HEK293T (cell line): Measurements from ENCODE around the gene NAA16.

ENCODE experiments used
- CTCF ChIA-PET: fragments of 350-600 bp; formaldehyde crosslinking; extraction: SDS; loops from one replicate; lab custom pipeline; 2021; ENCODE audit warnings: antibody characterized with exemption, inconsistent platforms; lab: Yijun Ruan, JAX
- POLR2A ChIA-PET: fragments of 350-600 bp; formaldehyde crosslinking; extraction: SDS; loops from one replicate; lab custom pipeline; 2020; ENCODE audit warnings: antibody characterized with exemption, inconsistent platforms; lab: Yijun Ruan, JAX
- DNase-seq: peaks from one replicate; pipeline ENCODE4 v3.0.0; 2012; ENCODE audit warnings: mixed read lengths; ENCODE audit errors: extremely low spot score
- ARNT ChIP-seq: fragments of 450-650 bp; IDR thresholded peaks from 2 replicates; pipeline ENCODE4 v1.6.1; 2017; ENCODE audit warnings: mild to moderate bottlenecking
- BHLHE40 ChIP-seq: fragments of 450-650 bp; IDR thresholded peaks from 2 replicates; pipeline ENCODE4 v1.6.1; 2016; ENCODE audit warnings: mild to moderate bottlenecking, moderate library complexity, borderline replicate concordance
- CTBP1 ChIP-seq: fragments of 450-650 bp; IDR thresholded peaks from 2 replicates; pipeline ENCODE4 v1.6.1; 2016; ENCODE audit warnings: borderline replicate concordance
- ELF4 ChIP-seq: fragments of 450-650 bp; IDR thresholded peaks from 2 replicates; pipeline ENCODE4 v1.6.1; 2017; ENCODE audit warnings: antibody characterized with exemption
- FOXA1 ChIP-seq: fragments of 450-650 bp; IDR thresholded peaks from 2 replicates; pipeline ENCODE4 v1.6.1; 2016; ENCODE audit warnings: mild to moderate bottlenecking
- FOXK2 ChIP-seq: fragments of 450-650 bp; IDR thresholded peaks from 2 replicates; pipeline ENCODE4 v1.6.1; 2016; ENCODE audit warnings: mild to moderate bottlenecking
- FOXM1 ChIP-seq: fragments of 450-650 bp; IDR thresholded peaks from 2 replicates; pipeline ENCODE4 v1.6.1; 2017; ENCODE audit warnings: mild to moderate bottlenecking, borderline replicate concordance
- L3MBTL2 ChIP-seq: fragments of 450-650 bp; conservative IDR thresholded peaks from 2 replicates; pipeline ENCODE4 v1.6.1; 2016; ENCODE audit warnings: mild to moderate bottlenecking
- LEF1 ChIP-seq: fragments of 450-650 bp; IDR thresholded peaks from 2 replicates; pipeline ENCODE4 v1.6.1; 2017; ENCODE audit warnings: mild to moderate bottlenecking, borderline replicate concordance
- NFRKB ChIP-seq: fragments of 450-650 bp; IDR thresholded peaks from 2 replicates; pipeline ENCODE4 v1.6.1; 2016; ENCODE audit warnings: mild to moderate bottlenecking, moderate library complexity
- SUZ12 ChIP-seq: fragments of 450-650 bp; IDR thresholded peaks from 2 replicates; pipeline ENCODE4 v1.6.1; 2016; ENCODE audit warnings: mild to moderate bottlenecking
- TARDBP ChIP-seq: fragments of 450-650 bp; IDR thresholded peaks from 2 replicates; pipeline ENCODE4 v1.6.1; 2016
- ZNF384 ChIP-seq: fragments of 450-650 bp; IDR thresholded peaks from 2 replicates; pipeline ENCODE4 v1.6.1; 2016
- TF ChIP-seq, protein P1 (sequence below): fragments of 450-650 bp; IDR thresholded peaks from 2 replicates; pipeline ENCODE4 v1.6.1; 2016

Gene NAA16

DNA sequence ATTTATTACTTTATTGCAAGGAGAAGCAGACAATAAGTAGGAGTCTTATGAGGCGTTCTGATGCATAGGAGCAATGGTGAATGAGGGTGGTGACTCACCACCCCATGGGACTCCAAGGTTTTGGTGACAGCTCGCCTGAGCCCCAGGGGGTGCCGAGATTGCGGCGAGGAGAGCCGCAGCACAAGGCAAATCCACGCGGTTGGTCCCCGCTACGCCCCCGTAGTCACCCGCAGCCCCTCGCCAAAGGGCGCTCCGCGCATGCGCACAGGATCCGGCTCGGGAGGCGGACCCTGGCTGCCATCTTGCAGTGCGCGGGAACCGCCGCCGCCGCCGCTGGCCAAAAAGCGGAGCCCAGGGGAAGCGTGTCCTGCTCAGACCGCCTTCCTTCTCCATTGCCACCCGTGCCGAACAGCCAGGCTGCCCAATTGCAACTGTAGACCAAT, at the start of gene NAA16:
NAA16 (plus strand) TSS at position 305 of the 443 bp plus-strand sequence. CDS start 262 bp downstream, outside the sequence.
- POLR2A ChIA-PET = no interaction called here
- TF ChIP-seq NFRKB (no peak), L3MBTL2 (peak; percentile 54; the same call in 1 of the 2 replicates)
- DNase-seq = peak; percentile 92
- CTCF ChIA-PET = no interaction called here

DNA sequence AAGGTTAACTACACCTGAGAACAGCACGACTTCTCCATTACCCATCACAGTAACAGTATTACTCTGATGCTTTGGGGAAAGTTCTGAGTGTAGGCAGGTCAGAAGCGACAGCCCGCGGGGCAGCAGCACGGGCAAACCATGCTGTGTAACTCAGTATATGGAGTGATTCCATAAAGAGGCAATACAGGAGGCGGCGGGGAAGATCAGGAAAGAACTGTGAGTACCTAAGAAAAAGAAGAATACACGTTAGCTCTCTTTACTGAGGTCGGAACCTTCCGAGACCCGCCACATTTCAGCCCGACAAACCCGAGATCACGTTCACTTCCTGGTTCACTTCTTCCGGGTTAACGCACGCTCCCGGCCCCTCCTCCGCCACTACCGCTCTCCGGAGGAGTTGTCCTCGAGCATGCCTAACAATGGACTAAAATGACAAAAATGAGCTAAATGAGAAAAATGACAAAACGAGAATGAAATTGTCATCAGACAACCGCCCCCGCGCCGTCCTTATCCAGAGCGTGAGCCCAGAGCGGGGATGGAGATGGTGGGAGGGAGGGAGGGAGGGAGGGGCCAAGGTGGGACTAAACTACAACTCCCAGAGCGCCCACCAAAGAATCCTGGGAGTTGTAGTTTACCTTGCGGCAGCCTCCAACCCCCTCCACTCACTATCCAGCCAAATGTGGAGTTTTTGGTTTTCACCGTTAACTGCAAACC, 47.7 kb upstream of the NAA16 start, which contains the start of gene MTRF1:
MTRF1 (minus strand) TSS at position 316 of the 711 bp plus-strand sequence. CDS start 2,669 bp downstream, outside the sequence.
- ChIA-PET CTCF (no interaction called here), POLR2A (interaction anchor here (1.0 kb wide), 2 partner anchors 35 to 388 kb away, joined by 3 read pairs; no protein-coding TSS in a partner anchor)
- peak; percentile 88 for DNase-seq
- no peak for TF ChIP-seq FOXK2
- TF ChIP-seq, protein P1, sequence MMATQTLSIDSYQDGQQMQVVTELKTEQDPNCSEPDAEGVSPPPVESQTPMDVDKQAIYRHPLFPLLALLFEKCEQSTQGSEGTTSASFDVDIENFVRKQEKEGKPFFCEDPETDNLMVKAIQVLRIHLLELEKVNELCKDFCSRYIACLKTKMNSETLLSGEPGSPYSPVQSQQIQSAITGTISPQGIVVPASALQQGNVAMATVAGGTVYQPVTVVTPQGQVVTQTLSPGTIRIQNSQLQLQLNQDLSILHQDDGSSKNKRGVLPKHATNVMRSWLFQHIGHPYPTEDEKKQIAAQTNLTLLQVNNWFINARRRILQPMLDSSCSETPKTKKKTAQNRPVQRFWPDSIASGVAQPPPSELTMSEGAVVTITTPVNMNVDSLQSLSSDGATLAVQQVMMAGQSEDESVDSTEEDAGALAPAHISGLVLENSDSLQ = peak; percentile 53; the same call in 1 of the 2 replicates
- TF ChIP-seq ELF4 = peak; percentile 86
- 0 out of 2 replicates have a peak, but pooled peaks have one; percentile 25 for TF ChIP-seq NFRKB
- TF ChIP-seq FOXM1 = no peak
- TF ChIP-seq CTBP1 = peak; percentile 44; the same call in 1 of the 2 replicates
- TF ChIP-seq LEF1 = no peak
- TF ChIP-seq L3MBTL2 = peak; percentile 21; the same call in 1 of the 2 replicates

DNA sequence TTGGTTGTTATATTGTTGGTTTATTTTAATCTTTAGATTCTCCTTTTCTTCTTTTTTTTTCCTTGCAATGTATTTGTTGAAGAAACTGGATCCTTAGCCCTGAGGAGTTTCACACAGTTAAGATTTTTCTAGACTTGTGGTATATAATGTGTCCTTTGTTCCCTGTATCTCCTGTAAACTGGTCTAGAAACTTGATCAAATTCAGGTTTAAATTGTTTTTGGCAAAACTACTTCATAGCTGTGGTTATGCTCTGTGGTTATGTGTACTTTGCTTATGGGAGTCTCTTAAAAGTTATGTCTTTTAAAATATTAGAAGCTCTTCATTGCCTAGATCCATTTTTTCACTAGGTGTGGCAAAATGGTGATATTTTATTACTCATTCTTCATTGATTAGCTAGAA, 44.0 kb upstream of the NAA16 start:
- TF ChIP-seq ARNT (no peak), FOXA1 (no peak), CTBP1 (no peak), NFRKB (no peak), TARDBP (no peak), LEF1 (no peak), ELF4 (no peak)
- TF ChIP-seq, protein P1 = no peak
- ChIA-PET CTCF (no interaction called here), POLR2A (no interaction called here)
- no peak for DNase-seq

DNA sequence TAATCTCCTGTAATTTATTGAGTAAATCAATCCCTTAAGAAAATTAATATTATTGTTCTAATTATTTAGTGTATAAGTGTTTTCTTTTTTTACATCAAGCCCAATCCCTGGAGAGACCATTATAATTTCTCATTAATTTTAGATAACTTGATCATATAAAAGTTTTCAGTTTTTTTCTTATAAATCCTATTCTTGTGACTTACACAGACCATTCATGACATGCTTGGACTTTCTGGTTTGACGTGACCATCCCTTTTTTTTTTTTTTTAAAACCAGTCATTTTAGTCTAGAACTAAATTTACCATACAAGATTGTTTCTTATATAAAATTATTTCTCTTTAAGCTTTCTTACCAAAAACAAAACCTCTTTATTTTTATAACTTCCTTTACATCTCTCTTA, 42.3 kb upstream of the NAA16 start:
- TF ChIP-seq ZNF384 (peak; percentile 90), FOXA1 (no peak)
- DNase-seq = no peak
- POLR2A ChIA-PET = no interaction called here
- CTCF ChIA-PET = no interaction called here

DNA sequence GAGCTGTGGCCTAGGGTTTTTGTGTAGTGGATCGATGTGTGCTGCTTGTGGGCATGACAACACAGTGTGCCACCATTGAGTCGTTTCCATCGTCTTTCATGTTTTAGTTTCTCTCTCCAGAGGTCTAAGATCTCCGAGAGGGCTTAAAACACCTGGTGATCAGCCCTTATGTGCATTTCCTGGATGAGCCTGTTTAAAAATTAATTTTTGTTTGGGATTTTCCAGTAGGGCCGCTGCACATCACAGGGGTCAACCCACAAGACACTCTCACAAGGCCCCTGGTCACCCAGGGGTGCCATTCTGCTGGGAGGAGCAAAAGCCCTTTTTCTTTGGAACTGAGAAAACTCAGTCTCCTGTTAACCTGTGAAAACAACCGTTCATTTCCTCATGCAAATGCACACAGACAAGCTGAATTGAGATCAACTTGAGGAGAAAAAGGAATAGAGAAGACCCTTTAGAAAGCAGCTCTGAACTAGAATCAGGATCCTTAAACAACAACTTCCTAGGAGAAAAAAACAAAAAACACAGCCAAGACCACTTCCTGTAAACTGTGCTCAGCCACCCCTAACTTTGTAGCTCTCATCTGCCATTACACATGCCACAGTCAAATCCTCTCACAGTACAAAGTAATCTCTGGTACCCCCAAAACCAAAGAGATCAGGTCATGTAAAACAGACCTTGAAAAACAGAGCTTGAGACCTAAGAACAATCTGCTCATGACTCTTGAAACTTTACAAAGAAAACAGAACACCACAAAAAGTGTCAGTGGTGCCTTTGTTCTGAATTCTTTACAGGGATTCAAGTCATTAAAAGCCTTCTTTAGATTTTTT, 39.4 kb upstream of the NAA16 start:
- TF ChIP-seq ZNF384 (no peak), TARDBP (no peak), ELF4 (no peak), FOXA1 (no peak), FOXK2 (no peak), ARNT (no peak), LEF1 (no peak), NFRKB (no peak), CTBP1 (no peak)
- TF ChIP-seq, protein P1 = no peak
- ChIA-PET CTCF (no interaction called here), POLR2A (no interaction called here)
- DNase-seq = no peak

DNA sequence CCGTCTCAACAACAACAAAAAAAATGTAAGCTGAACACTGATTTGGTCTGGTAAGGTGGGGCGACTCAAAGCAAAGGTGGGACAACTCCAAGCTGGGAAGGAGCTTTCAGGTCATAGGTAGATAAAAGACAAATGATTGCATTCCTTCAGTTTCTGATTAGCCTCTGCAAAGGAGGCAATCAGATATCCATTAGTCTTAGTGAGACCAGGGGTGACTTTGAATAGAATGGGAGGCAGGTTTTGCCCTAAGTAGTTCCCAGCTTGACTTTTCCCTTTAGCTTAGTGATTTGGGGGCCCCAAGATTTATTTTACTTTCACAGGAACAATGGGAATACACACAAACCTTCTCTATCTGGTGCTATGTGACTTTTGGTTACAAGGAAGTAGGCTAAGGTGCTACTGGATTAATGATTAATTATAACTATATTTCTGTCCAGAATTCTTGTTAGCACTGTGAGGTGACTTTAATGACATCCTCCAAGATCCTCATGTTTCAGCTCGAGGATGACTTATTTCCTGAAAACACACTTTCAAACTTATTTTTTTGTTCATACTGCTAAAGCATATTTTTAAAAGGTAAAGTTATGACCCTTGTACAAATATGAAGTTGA, 37.1 kb upstream of the NAA16 start:
- TF ChIP-seq FOXA1 = no peak
- no peak for TF ChIP-seq ZNF384
- no peak for TF ChIP-seq BHLHE40
- TF ChIP-seq SUZ12 = no peak
- no peak for TF ChIP-seq FOXM1
- no peak for TF ChIP-seq ARNT
- TF ChIP-seq CTBP1 = no peak
- TF ChIP-seq LEF1 = no peak
- no peak for TF ChIP-seq ELF4
- ChIA-PET POLR2A (no interaction called here), CTCF (no interaction called here)
- DNase-seq = no peak
